ENCODE results near the gene SKI. TPM values are rescaled to one million over a fixed set of nuclear protein-coding genes. Genes with fewer than 3 reads are reported as not detected.

Gene SKI
- total RNA-seq, 8 experiments from 2014 or later, result 5.0 to 36.8 (median 22.6) TPM

DNA sequence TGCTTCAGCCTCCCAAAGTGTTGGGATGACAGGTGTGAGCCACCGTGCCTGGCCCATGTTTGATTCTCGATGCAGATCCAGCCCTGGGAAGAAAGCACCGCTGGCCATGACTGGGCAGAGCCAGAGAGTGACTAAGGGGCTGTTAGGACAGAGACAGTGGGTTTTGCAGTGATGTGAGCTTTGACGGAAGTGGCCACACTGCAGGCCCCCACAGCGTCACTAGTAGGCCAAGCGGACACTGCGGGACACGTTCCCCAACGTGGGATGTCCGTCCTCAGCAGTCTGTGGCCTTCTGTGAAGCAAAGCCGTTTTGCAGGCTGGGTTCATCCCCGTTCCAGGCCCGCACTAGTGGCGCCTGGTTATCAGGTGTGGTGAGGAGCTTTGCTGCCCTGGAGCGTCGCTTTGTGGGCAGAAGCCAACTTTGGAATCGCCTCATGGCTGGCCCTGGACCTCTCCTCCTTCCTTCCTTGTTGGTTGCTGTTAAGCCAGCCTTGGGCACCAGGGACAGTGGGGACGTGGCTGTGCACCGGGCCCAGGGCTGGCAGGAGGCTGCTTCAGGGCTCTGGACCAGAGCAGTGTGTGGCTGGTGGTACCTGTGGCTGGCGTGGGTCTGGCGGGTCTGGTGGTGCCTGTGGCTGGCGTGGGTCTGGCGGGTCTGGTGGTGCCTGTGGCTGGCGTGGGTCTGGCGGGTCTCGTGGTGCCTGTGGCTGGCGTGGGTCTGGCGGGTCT is 41.2 kb downstream of the SKI start:
- peaks cover 63 to 64% of the 10 kb centered on the region in 2 donors for H3K4me1 ChIP-seq (replicated peaks in 1 of 2)
- ATAC-seq (replicated peaks in 6 of 8), result no peak
- peak overlapping the region in 1 of 2 donors; percentile 6 for H3K27ac ChIP-seq

DNA sequence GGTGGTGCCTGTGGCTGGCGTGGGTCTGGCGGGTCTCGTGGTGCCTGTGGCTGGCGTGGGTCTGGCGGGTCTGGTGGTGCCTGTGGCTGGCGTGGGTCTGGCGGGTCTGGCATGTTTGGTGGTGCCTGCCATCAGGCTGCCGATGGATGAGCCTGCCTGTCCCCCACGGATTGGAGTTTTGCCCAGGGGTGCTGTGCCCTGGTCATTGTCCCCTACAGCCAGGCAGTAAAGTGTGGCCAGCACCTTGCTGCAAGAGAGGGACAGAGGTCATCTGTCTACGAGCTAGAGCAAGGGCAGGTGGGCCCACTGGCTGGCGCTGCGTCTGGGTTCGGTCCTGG is 41.8 kb downstream of the SKI start:
- in situ Hi-C loops (cut with MboI; ENCODE audit: low pct_unique_long_range_greater_than_20kb in 2 of 9, low sequenced_read_pairs in 9 of 9, unreplicated experiment in 9 of 9), result no loop called here
- Histone ChIP-seq H3K27ac (peak overlapping the region; percentile 73 to 85), H3K4me3 (no peak overlapping the region), H3K4me1 (replicated peaks in 1 of 2) (peaks cover 68 to 70% of the 10 kb centered on the region in 2 donors)
- 0 to 80% (median 37%) methylated on average over 1 to 5 of the region's 13 CpGs; no CpG with 5 or more reads in 7 of the 10 experiments for WGBS, 10 experiments
- ATAC-seq (replicated peaks in 6 of 8), result no peak

More for the DNA sequence above, 41.2 kb downstream of the SKI start:
- H3K4me3 ChIP-seq, result no peak overlapping the region
- WGBS, 10 experiments, result 50 to 100% (median 91%) methylated on average over 1 to 6 of the region's 28 CpGs; no CpG with 5 or more reads in 4 of the 10 experiments
- in situ Hi-C loops (cut with MboI; ENCODE audit: low pct_unique_long_range_greater_than_20kb in 2 of 9, low sequenced_read_pairs in 9 of 9, unreplicated experiment in 9 of 9), result no loop called here

DNA sequence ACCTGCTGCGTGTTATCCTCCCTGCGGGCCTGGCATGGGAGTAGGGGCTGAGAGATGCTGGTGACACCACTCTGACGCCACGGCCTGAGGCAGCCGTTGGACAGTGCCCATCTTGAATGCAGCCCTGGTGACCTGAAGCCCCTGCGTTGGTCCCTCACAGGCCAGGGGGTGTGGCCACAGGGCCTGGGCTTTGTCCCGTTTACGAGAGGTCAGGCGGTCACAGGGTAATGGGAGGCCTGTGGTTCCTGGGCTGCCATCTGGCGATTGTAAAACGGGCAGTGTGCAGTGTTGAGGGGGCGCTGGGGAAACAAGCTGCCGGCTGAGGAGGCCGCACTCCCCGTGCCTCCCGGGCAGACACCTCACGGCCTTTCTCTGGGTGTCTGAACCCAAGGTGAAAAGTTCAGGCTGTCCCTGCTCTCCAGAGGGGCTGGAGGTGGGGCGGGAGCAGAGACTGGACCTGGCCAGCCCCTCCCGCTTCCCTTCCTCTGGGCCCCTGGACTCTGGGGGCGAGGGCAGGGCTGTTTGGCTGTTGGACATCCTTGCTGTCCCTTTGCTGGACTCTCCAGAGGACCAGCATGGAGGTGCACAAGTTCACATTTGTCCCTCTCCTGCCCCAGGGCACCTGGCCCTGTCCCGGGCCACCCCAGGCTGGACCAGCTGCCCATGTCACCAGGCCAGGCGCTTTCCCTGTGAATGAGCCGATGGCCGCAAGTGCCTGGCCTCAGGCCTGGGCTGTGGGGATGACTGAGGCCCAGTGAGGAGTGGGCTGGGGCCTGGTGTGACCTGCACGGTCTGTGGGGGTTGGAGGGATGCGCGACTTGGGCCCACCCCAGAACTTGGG is 42.4 kb downstream of the SKI start:
- in situ Hi-C loops (cut with MboI; ENCODE audit: low pct_unique_long_range_greater_than_20kb in 2 of 9, low sequenced_read_pairs in 9 of 9, unreplicated experiment in 9 of 9), result no loop called here
- peak overlapping the region; percentile 73 to 85 for H3K27ac ChIP-seq
- H3K4me3 ChIP-seq, result peak overlapping the region in 1 of 5 donors; percentile 1
- WGBS, 10 experiments, result 1 to 100% (median 14%) methylated on average over 1 to 14 of the region's 27 CpGs; no CpG with 5 or more reads in 4 of the 10 experiments
- ATAC-seq (replicated peaks in 6 of 8), result peak in 7 of 8 experiments; percentile 17 to 49 (median 46)
- H3K4me1 ChIP-seq (replicated peaks in 1 of 2), result peaks cover 74 to 75% of the 10 kb centered on the region in 2 donors

DNA sequence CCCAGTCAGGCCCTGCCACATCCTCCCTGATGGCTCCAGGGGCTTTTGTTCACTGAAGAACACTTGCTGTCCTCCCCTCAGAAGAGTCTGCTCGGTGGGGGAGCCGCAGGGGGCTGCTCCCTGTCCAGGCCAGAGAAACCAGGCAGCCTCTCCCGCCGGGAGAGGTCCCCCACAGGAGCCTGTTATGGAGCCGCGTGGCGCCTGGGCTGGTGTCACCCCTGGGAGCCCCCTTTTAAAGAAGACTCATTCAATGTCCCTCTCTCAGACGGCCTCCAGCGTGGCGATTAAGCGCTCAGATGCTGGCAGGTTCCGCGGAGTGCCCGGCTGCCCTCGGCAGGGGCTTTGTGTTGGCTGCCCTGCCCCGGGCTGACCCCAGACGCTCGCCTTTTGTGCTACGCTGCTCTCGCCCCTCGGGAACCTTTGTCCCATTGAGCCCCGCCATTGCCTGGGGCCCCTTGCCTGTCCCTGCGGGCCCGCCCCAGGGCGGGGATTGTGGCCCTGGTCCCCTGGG is 43.1 kb downstream of the SKI start:
- 0 to 9% (median 5%) methylated on average over 3 to 9 of the region's 25 CpGs; no CpG with 5 or more reads in 6 of the 10 experiments for WGBS, 10 experiments
- Histone ChIP-seq H3K27ac (peak overlapping the region; percentile 73 to 85), H3K4me3 (no peak overlapping the region)

DNA sequence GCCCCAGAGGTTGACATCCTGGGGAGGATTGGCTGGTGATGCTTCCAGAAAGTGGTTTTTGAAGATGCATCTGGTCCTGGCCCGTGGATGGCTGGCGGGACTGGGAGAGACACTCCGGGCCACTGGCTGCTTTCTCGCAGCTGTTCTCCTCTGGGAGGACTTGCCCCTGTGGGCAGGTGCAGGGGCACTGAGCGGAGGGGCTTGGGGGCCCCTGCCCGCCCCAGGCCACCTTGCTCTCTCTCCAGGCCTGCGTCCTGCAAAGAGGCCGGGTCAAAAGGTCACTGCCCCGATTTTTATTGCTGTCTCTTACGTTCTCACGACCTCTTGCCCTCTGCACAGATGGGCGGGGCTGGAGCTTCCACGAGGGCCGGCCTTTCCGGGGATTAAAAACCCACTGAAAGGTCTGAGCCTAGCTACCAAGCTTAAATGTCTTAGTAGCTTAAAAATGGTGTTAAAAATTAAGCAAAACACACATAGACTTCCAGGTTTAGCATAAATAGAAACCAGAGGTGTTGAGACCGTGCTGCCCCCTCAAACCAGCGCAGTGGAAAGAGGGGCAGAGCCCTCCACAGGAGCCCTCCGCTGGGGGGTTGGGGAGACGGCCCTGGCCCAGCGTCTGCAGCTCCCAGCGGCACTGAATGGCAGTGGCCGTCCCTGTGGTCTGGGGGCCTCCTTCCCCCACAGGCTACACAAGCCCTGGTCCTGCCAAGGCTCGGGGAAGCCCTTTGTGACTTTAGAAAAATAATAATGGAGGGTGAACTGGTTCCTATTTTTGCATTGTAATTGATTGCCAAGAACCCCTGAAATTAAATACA is 43.9 kb downstream of the SKI start:
- in situ Hi-C loops (cut with MboI; ENCODE audit: low pct_unique_long_range_greater_than_20kb in 2 of 9, low sequenced_read_pairs in 9 of 9, unreplicated experiment in 9 of 9), result no loop called here
- Histone ChIP-seq H3K4me1 (replicated peaks in 1 of 2) (peaks cover 80 to 82% of the 10 kb centered on the region in 2 donors), H3K27ac (peak overlapping the region; percentile 73 to 85), H3K4me3 (peak overlapping the region in 1 of 5 donors; percentile 5)
- 4 to 10% (median 6%) methylated on average over 8 to 16 of the region's 23 CpGs; no CpG with 5 or more reads in 7 of the 10 experiments for WGBS, 10 experiments
- ATAC-seq (replicated peaks in 6 of 8), result peak in 5 of 8 experiments; percentile 2 to 12 (median 3)

More for the DNA sequence above, 43.1 kb downstream of the SKI start:
- peaks cover 80 to 82% of the 10 kb centered on the region in 2 donors for H3K4me1 ChIP-seq (replicated peaks in 1 of 2)
- in situ Hi-C loops (cut with MboI; ENCODE audit: low pct_unique_long_range_greater_than_20kb in 2 of 9, low sequenced_read_pairs in 9 of 9, unreplicated experiment in 9 of 9), result no loop called here
- peak in 5 of 8 experiments; percentile 45 to 64 (median 60) for ATAC-seq (replicated peaks in 6 of 8)

DNA sequence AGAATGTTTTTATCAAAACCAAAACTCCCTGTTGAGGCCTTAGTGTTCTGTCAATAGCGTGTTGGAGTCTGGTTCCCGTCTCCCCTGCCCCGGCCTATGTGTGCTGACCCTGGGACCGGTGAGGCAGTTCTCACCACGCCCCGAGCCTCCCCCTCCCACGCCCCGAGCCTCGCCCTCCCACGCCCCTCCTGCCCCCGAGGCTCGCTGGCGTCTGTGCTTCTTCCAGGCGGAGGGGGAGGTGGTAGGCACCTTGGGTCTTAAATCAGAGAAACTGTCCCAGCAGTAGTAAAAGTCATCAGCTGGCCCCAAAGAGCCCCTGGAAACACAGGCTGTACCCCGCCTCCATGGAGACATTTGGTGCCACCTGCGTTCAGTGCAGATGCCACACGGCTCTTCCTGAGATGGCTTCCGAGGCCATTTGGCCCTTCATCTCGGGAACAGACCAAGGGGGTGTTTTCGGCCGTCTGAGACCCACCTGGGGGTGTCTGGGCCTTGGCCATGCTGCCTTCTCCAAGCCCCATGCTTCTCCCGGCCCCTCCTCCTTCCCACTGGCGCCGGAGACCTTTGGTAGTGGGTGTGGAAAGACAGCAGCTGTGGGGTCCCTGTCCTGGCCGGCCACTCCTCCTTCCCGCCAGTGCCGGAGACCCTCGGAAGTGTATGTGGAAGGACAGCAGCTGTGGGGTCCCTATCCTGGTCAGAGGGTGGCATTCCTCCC is 44.7 kb downstream of the SKI start:
- peaks cover 79 to 87% of the 10 kb centered on the region in 2 donors for H3K4me1 ChIP-seq (replicated peaks in 1 of 2)
- 26 to 40% (median 31%) methylated on average over 4 to 17 of the region's 28 CpGs; no CpG with 5 or more reads in 6 of the 10 experiments for WGBS, 10 experiments
- no peak overlapping the region for H3K4me3 ChIP-seq
- in situ Hi-C loops (cut with MboI; ENCODE audit: low pct_unique_long_range_greater_than_20kb in 2 of 9, low sequenced_read_pairs in 9 of 9, unreplicated experiment in 9 of 9), result no loop called here
- peak overlapping the region in 1 of 2 donors; percentile 85 for H3K27ac ChIP-seq
- ATAC-seq (replicated peaks in 6 of 8), result no peak

DNA sequence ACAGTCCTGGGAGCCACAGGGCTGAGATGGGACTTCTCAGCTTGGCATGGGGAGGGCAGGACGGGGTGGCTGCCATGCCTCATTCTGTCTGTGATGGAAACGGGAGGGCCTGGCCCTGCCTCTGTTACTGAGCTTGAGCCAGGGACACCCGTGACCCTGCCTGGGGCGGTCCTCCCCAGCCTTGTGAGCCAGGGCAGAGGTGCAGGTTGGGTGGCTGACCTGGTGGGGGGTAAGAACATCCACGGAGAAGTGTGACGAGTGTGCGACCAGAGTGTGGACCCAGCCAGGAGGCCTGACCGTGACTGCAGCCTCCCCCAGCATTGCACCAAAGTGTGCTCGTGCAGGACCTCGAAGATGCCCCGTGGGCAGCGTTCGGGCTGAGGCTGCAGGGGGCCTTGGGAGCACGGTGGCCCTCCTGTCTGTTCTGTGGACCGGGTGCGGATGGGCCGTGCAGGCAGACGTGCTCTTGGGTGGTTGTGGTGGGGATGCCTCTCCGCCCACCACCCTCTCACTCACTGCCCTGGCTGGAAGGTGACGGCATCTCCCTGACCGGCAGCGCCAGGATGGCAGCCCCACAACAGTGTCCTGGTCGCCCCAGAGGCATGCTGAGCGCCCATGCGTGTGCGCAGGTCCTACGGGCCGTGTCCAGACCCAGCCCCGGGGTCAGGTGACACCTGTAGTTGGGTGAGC is 45.4 kb downstream of the SKI start:
- in situ Hi-C loops (cut with MboI; ENCODE audit: low pct_unique_long_range_greater_than_20kb in 2 of 9, low sequenced_read_pairs in 9 of 9, unreplicated experiment in 9 of 9), result no loop called here
- no peak for ATAC-seq (replicated peaks in 6 of 8)
- peaks cover 81 to 89% of the 10 kb centered on the region in 2 donors for H3K4me1 ChIP-seq (replicated peaks in 1 of 2)
- WGBS, 10 experiments, result 69 to 97% (median 87%) methylated on average over 3 to 10 of the region's 29 CpGs; no CpG with 5 or more reads in 6 of the 10 experiments
- no peak overlapping the region for H3K4me3 ChIP-seq
- H3K27ac ChIP-seq, result no peak overlapping the region

DNA sequence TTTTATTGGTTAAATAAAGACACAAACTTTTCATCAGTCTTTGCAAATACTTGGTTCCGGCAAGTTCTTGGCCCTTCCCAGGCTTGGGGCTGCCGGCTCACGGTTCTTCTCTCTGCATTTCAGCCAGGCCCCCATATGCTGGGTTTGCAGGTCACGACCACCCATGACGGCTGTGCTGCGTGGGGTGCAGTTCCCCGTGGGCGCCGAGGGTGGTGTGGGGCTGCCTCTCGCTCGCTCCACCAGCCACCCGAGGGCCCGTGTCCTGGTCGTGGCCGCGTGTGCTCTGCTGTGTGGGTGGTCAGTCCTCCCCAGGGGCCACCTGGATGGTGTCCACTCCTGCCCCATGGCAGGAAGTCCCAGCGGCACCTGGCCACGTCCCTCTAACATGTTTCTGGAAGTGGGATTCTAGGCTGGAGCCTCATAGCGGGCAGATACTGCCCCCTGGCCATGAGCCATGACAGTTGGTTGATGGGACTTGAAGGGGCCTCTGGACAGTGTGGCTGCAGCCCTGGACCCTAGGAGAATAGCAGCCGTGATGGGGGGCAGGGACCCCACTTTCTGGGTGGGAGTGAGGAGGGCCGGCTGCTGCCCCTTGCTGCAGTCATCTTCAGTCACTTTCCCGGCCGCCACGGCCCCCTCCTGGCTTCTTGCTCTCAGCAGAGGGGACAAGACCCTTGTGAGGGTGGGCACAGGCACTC is 46.3 kb downstream of the SKI start:
- Histone ChIP-seq H3K27ac (no peak overlapping the region), H3K4me1 (replicated peaks in 1 of 2) (peaks cover 88 to 94% of the 10 kb centered on the region in 2 donors), H3K4me3 (no peak overlapping the region)
- ATAC-seq (replicated peaks in 6 of 8), result no peak
- in situ Hi-C loops (cut with MboI; ENCODE audit: low pct_unique_long_range_greater_than_20kb in 2 of 9, low sequenced_read_pairs in 9 of 9, unreplicated experiment in 9 of 9), result no loop called here
- WGBS, 10 experiments, result 60 to 88% (median 80%) methylated on average over 1 to 16 of the region's 24 CpGs; no CpG with 5 or more reads in 4 of the 10 experiments

DNA sequence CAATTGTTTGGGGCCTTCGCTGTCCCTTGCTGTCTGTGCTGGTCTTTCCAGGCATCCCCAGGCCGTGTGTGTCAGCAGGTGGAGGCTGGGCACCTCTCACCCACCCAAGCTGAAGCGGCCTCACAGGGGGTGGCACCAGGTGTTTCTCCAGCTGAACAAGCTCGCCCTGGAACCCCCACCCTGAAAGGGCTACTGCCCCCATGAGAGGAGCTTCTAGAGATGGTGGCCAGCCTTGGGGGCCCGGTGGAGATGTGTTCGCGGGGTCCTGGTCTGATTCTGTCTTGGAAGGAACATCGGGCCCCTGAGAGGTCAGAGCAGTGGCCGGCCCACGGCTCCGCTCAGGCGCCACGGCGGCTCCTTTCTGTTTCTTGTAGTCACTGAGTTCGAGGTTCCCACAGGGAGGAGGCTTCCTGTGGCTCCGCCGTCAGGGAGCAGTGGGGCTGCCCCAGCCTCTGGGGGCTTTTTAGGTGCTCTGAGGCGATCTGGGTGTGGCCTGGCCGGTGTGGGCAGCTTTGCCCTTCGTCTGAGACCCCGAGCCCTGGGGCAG is 46.9 kb downstream of the SKI start:
- Histone ChIP-seq H3K4me1 (replicated peaks in 1 of 2) (peaks cover 93 to 99% of the 10 kb centered on the region in 2 donors), H3K27ac (peak overlapping the region in 1 of 2 donors; percentile 42), H3K4me3 (no peak overlapping the region)
- ATAC-seq (replicated peaks in 6 of 8), result no peak
- 77 to 100% (median 85%) methylated on average over 1 to 3 of the region's 21 CpGs; no CpG with 5 or more reads in 6 of the 10 experiments for WGBS, 10 experiments
- in situ Hi-C loops (cut with MboI; ENCODE audit: low pct_unique_long_range_greater_than_20kb in 2 of 9, low sequenced_read_pairs in 9 of 9, unreplicated experiment in 9 of 9), result no loop called here

DNA sequence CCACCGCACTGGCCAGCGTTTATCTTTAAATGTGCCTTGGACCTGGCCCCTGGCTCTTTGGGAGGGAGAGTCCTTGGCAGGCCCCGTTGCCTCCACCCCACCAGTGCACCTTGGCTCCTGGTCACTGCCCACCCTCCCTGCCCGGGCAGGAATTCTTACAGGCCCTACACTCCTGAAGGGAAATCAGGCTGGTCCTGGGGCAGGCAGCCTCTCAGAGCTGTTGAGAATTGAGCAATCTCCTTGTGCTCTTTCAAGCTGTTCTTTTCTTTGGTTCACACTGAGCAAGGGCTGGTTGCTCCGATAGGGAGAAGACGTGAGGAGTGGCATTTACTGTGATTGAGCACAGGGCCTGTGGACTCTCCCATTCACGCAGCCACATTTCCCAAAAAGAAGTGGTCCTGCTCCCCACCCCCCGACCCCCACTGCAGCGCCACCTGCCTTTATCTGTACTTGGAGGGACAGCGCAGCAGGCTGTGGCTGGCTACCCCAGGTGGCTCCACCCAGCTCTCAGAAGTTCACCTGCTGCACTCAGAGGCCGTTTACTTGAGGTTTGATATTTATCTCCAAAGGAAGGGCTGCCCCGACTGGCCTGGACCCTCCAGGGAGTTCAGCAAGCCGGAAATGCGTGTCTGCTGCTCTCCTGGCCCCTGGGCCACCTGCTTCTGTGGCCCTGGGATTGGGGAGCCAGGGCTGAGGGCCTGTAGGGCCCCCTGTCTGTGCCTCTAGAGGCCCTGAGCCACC is 47.8 kb downstream of the SKI start:
- 29 to 43% (median 33%) methylated on average over 3 to 10 of the region's 14 CpGs; no CpG with 5 or more reads in 6 of the 10 experiments for WGBS, 10 experiments
- peaks cover 84 to 90% of the 10 kb centered on the region in 2 donors for H3K4me1 ChIP-seq (replicated peaks in 1 of 2)
- H3K27ac ChIP-seq, result peak overlapping the region in 1 of 2 donors; percentile 55
- no peak for ATAC-seq (replicated peaks in 6 of 8)
- no peak overlapping the region for H3K4me3 ChIP-seq
- in situ Hi-C loops (cut with MboI; ENCODE audit: low pct_unique_long_range_greater_than_20kb in 2 of 9, low sequenced_read_pairs in 9 of 9, unreplicated experiment in 9 of 9), result no loop called here
